22Rv1 (cell line): ENCODE data around the gene LGALS14.
"Not testable (repeated sequence)": the region's sequence is repeated elsewhere in the genome, so short reads cannot be mapped to it uniquely, and the experiment has no call there.

Experiments
- H3K27ac ChIP-seq: fragments of 450-650 bp; 2 replicates; pipeline ENCODE4 v1.5.1; 2017
- CTCF ChIP-seq: fragments of 450-650 bp; IDR thresholded peaks from 2 replicates; pipeline ENCODE4 v1.5.1; 2017; ENCODE audit warnings: mild to moderate bottlenecking
- ZFX ChIP-seq: fragments of 450-650 bp; IDR thresholded peaks from 2 replicates; pipeline ENCODE4 v1.6.1; 2017; ENCODE audit warnings: antibody characterized with exemption, borderline replicate concordance

The LGALS14 gene

DNA sequence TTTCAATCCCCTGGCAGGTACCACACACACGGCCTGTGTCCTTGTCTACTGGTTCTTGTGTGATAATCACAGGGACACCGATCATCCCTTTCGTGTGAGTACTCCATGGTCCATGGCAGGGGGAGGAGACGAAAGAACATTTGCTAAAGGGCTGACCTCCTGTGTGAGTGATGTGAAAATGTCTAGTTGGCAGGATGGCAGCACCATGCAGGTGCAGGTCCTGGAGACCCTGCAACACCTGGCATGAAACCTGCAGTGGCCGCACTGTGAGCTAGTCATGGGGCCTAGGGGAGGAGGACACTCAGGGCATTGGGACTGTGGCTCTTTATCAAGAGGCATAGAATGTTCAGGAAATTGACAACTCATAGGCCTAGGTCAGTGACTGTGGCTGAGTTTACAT lies 22.9 kb upstream of the LGALS14 start:
- TF ChIP-seq ZFX (no peak), CTCF (no peak)
- H3K27ac ChIP-seq = no peak overlapping the region

DNA sequence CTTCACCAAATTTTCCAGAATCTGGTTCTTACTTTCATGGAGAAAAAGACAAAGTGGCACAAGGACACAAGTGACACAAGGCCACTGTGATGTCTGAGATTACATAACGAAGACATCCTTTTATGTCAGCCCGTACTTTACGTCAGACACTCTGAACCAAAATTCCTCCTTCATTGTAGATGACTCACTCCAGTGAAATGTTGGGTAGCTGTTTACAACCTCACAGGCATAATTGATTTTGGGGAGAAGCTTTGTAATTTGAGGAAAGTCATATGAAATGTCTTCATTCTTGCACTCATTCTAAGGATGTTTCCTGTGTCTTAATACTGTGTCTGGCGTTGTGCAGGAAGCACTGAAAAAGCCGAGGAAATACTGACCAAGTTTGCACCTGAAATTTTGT lies 20.0 kb upstream of the LGALS14 start:
- no peak overlapping the region for H3K27ac ChIP-seq
- no peak for TF ChIP-seq CTCF
- no peak for TF ChIP-seq ZFX

DNA sequence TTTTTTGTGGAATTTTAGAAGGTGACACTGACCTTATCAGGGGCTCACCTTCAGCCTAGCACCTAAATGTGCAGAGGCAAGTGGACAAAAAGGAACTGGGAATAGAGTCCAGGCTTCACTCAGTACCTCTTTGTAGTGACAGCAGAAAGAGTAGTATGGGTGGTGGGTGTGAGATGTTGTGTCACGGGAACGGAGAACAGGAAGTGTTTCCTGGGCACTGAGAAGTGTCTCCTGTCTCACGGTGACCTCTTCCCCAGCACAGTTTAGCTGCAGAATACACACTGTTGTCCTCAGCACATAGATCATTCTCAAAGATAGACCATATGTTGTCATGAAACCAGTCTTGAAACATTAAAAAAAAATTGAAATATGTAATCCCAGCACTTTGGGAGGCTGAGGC lies 17.5 kb upstream of the LGALS14 start:
- TF ChIP-seq CTCF (no peak), ZFX (no peak)
- H3K27ac ChIP-seq = no peak overlapping the region

DNA sequence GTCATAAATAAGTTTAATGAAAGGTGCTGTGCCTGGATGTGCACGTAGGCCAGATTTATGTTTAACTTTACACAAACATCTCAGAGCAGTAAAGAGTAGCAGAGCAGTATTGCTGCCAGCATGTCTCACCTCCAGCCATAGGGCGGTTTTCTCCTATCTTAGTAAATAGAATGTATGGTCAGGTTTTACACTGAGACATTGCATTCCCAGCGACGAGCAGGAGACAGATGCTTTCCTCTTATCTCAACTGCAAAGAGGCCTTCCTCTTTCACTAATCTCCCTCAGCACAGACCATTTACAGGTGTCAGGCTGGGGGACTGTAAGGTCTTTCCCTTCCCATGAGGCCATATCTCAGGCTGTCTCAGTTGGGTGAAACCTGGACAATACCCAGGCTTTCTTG lies 15.6 kb upstream of the LGALS14 start:
- H3K27ac ChIP-seq = not testable (repeated sequence)

DNA sequence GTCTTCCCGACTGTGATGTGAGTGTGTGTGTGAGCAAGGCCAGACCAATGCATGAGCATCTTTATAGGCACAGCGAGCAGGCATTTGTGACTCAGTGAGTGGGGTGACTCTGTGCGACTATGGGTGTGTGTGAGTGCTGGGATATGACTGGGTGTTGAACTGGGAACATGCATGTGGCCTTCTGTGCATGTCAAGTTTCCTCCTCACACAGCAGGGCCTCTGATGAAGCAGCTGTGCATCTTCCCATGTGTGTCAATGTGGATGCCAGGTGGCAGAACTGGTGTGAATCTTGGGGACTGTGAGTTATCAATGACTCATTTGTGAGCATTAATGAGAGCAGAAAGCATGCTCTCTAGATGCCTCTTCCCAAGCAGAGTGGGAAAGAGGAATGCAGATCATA lies 12.1 kb upstream of the LGALS14 start:
- TF ChIP-seq CTCF = no peak
- TF ChIP-seq ZFX = no peak
- H3K27ac ChIP-seq = no peak overlapping the region

- no peak for TF ChIP-seq CTCF
- no peak for TF ChIP-seq ZFX
- no peak overlapping the region for H3K27ac ChIP-seq
Observed at GRCh38 chr19:39692822-39693221, 11.5 kb upstream of the LGALS14 start.

DNA sequence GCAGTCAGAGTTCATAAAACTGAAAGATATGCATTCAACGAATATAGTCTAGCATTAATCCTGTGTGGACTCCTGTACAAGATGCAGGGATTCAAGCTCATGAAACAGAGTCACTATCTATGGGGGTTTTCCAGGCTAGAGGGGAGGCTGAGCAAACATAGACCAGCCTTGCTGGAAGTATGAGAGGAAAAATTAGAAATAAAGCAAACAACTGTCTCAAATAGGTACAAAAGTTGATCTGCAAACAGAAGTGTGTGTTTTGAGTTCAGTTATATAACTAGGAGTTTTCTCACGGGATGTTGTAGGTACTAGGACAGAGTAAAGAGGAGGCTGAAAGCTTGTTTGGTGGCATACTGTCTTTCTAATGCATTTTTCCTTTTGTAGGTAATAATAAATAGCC lies 8.5 kb upstream of the LGALS14 start:
- TF ChIP-seq CTCF (no peak), ZFX (no peak)
- no peak overlapping the region for H3K27ac ChIP-seq

DNA sequence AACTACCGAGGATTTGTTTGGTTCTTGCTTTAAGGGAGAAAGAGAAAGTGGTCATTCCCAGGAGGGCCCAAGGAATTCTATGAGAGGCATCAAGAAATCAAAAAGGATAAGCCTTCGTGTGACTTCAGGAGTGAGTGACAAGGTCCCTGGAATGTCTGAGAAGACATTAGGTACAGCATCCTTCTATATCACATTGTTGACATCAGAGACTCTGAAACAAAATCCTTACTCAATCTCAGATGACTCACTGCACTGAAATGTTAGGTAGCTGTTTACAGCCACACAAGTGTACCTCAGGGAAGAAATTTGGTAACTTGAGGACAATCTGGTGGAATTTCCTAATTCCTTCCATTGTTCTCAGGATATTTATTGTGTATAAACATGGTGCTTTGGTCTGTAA lies 7.9 kb upstream of the LGALS14 start:
- TF ChIP-seq CTCF (no peak), ZFX (no peak)
- no peak overlapping the region for H3K27ac ChIP-seq
